ENCODE data around the gene BTN3A1. TPM values are rescaled to one million over a fixed set of nuclear protein-coding genes. Genes with fewer than 3 reads are reported as not detected.

The BTN3A1 gene
- total RNA-seq, 2 donors from 2014 or later: 1.9 to 2.0 TPM

DNA sequence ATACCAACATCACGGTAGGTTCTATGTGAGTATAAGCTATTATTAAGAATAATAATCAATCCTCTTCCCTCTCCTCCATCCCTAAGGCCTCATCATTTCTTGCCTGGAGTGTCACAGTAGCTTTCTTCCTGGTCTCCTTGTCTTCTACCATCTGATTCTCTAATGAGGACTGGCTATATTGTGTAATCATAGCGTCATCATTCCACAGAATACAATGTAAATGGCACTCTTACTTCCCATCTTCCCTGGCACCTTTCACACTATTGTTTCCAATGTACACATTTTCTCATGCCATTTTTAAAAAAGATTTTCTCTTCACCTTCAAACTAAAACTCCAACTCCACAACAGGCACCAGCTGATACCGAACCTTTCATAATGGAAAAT lies 39.2 kb upstream of the BTN3A1 start:
- no peaks in the 10 kb centered on the region for H3K9me3 Mint-ChIP-seq
- 83 to 88% methylated on average over 1 to 2 of the region's 3 CpGs for WGBS, 2 experiments (ENCODE audit: insufficient coverage in 1 of 2, insufficient read length in 1 of 2)

GRCh38 chr6:26363882-26364701 lies 38.0 kb upstream of the BTN3A1 start:
- Mint-ChIP-seq H3K4me3 (no peak overlapping the region), H3K27ac (no peak overlapping the region), H3K4me1 (no peaks in the 10 kb centered on the region), H3K27me3 (ENCODE audit: insufficient read depth) (peaks cover 2% of the 10 kb centered on the region), H3K36me3 (ENCODE audit: low read depth) (no peaks in the 10 kb centered on the region), H3K9me3 (no peaks in the 10 kb centered on the region)
- H3K36me3 ChIP-seq (ENCODE audit: control insufficient read depth, insufficient read depth, low read length): no peaks in the 10 kb centered on the region
- DNase-seq: peak; percentile 24
- TF ChIP-seq, protein P1, sequence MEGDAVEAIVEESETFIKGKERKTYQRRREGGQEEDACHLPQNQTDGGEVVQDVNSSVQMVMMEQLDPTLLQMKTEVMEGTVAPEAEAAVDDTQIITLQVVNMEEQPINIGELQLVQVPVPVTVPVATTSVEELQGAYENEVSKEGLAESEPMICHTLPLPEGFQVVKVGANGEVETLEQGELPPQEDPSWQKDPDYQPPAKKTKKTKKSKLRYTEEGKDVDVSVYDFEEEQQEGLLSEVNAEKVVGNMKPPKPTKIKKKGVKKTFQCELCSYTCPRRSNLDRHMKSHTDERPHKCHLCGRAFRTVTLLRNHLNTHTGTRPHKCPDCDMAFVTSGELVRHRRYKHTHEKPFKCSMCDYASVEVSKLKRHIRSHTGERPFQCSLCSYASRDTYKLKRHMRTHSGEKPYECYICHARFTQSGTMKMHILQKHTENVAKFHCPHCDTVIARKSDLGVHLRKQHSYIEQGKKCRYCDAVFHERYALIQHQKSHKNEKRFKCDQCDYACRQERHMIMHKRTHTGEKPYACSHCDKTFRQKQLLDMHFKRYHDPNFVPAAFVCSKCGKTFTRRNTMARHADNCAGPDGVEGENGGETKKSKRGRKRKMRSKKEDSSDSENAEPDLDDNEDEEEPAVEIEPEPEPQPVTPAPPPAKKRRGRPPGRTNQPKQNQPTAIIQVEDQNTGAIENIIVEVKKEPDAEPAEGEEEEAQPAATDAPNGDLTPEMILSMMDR (conservative IDR thresholded peaks at IDR 0.05): no peak
- peaks cover 2% of the 10 kb centered on the region for H3K27me3 ChIP-seq (ENCODE audit: control insufficient read depth, insufficient read depth, low read length, poor library complexity, severe bottlenecking)
- 88 to 90% methylated on average over 3 to 6 of the region's 6 CpGs for WGBS, 2 experiments (ENCODE audit: insufficient coverage in 1 of 2, insufficient read length in 1 of 2)
- no peaks in the 10 kb centered on the region for H3K9me3 ChIP-seq (ENCODE audit: control insufficient read depth, low read length)
- no peak overlapping the region for H3K9ac ChIP-seq (ENCODE audit: extremely low read depth, low read length, poor library complexity, severe bottlenecking)
- H3K27ac ChIP-seq (ENCODE audit: low read depth, low read length): no peak overlapping the region
- H3K4me1 ChIP-seq (ENCODE audit: control insufficient read depth, insufficient read depth, low read length): no peaks in the 10 kb centered on the region
- no peak overlapping the region for H3K4me3 ChIP-seq (ENCODE audit: low read length)

More for the DNA sequence above, 39.2 kb upstream of the BTN3A1 start:
- no peaks in the 10 kb centered on the region for H3K36me3 ChIP-seq (ENCODE audit: control insufficient read depth, insufficient read depth, low read length)
- DNase-seq: no peak
- Mint-ChIP-seq H3K27me3 (ENCODE audit: insufficient read depth) (no peaks in the 10 kb centered on the region), H3K4me3 (no peak overlapping the region), H3K4me1 (no peaks in the 10 kb centered on the region), H3K27ac (no peak overlapping the region), H3K36me3 (ENCODE audit: low read depth) (no peaks in the 10 kb centered on the region)
- H3K4me3 ChIP-seq (ENCODE audit: low read length): no peak overlapping the region
- H3K27me3 ChIP-seq (ENCODE audit: control insufficient read depth, insufficient read depth, low read length, poor library complexity, severe bottlenecking): no peaks in the 10 kb centered on the region
- H3K9ac ChIP-seq (ENCODE audit: extremely low read depth, low read length, poor library complexity, severe bottlenecking): no peak overlapping the region
- H3K27ac ChIP-seq (ENCODE audit: low read depth, low read length): no peak overlapping the region
- no peaks in the 10 kb centered on the region for H3K9me3 ChIP-seq (ENCODE audit: control insufficient read depth, low read length)
- no peaks in the 10 kb centered on the region for H3K4me1 ChIP-seq (ENCODE audit: control insufficient read depth, insufficient read depth, low read length)
- TF ChIP-seq, protein P1 (conservative IDR thresholded peaks at IDR 0.05): no peak

DNA sequence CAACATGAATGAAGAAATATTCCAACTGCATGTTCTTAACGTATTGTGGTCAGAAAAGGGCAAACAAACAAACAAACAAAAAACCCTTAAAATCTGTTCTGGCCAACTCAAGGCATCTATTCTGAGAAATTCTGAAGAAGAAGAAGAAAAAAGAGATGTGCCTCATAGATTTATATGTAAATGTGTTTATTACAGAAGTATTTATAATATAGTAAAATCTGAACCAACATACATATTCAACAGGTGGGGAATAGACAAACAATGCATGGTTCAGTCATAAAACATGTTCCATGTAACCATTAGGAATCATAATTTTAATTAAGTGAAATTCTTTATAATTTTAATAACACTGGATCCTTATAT lies 36.5 kb upstream of the BTN3A1 start:
- TF ChIP-seq, protein P1 (conservative IDR thresholded peaks at IDR 0.05): no peak
- no peak overlapping the region for H3K27ac ChIP-seq (ENCODE audit: low read depth, low read length)
- H3K36me3 ChIP-seq (ENCODE audit: control insufficient read depth, insufficient read depth, low read length): no peaks in the 10 kb centered on the region
- peaks cover 8% of the 10 kb centered on the region for H3K27me3 ChIP-seq (ENCODE audit: control insufficient read depth, insufficient read depth, low read length, poor library complexity, severe bottlenecking)
- H3K27me3 Mint-ChIP-seq (ENCODE audit: insufficient read depth): peaks cover 10% of the 10 kb centered on the region
- no peak overlapping the region for H3K27ac Mint-ChIP-seq
- no CpG with 5 or more reads among the region's 1 CpG for WGBS, 2 experiments (ENCODE audit: insufficient coverage in 1 of 2, insufficient read length in 1 of 2)
- H3K4me3 Mint-ChIP-seq: no peak overlapping the region
- DNase-seq: no peak
- no peaks in the 10 kb centered on the region for H3K9me3 Mint-ChIP-seq
- H3K36me3 Mint-ChIP-seq (ENCODE audit: low read depth): no peaks in the 10 kb centered on the region
- H3K4me1 Mint-ChIP-seq: no peaks in the 10 kb centered on the region
- no peaks in the 10 kb centered on the region for H3K9me3 ChIP-seq (ENCODE audit: control insufficient read depth, low read length)
- no peak overlapping the region for H3K9ac ChIP-seq (ENCODE audit: extremely low read depth, low read length, poor library complexity, severe bottlenecking)
- H3K4me1 ChIP-seq (ENCODE audit: control insufficient read depth, insufficient read depth, low read length): no peaks in the 10 kb centered on the region
- peak overlapping the region; percentile 86 for H3K4me3 ChIP-seq (ENCODE audit: low read length)

Measured in endodermal cell (in vitro differentiated cells).